ENCODE data around the gene RNF182.
"Not testable (repeated sequence)": the region's sequence is repeated elsewhere in the genome, so short reads cannot be mapped to it uniquely, and the experiment has no call there.

Gene RNF182

GRCh38 chr6:13952101-13952500 lies 27.3 kb downstream of the RNF182 start:
- no peak for DNase-seq (ENCODE audit: low read depth in 3 of 3, low spot score in 1 of 3)

- DNase-seq (ENCODE audit: low read depth in 3 of 3, low spot score in 1 of 3), result no peak
Measured at GRCh38 chr6:13953061-13953705, 28.4 kb downstream of the RNF182 start.

GRCh38 chr6:13965582-13966127 lies 40.9 kb downstream of the RNF182 start:
- no peak for DNase-seq (ENCODE audit: low read depth in 3 of 3, low spot score in 1 of 3)

GRCh38 chr6:13971303-13971702 lies 46.6 kb downstream of the RNF182 start:
- no peak for DNase-seq (ENCODE audit: low read depth in 3 of 3, low spot score in 1 of 3)

GRCh38 chr6:13972602-13973001 lies 47.9 kb downstream of the RNF182 start:
- DNase-seq (ENCODE audit: low read depth in 3 of 3, low spot score in 1 of 3), result not testable (repeated sequence)

GRCh38 chr6:13973422-13973821 lies 48.7 kb downstream of the RNF182 start:
- not testable (repeated sequence) for DNase-seq (ENCODE audit: low read depth in 3 of 3, low spot score in 1 of 3)

GRCh38 chr6:13978102-13978640 lies 53.4 kb downstream of the RNF182 start:
- no peak for DNase-seq (ENCODE audit: low read depth in 3 of 3, low spot score in 1 of 3)

- no peak for DNase-seq (ENCODE audit: low read depth in 3 of 3, low spot score in 1 of 3)
Measured at GRCh38 chr6:13978787-13979186, 54.0 kb downstream of the RNF182 start.

GRCh38 chr6:13979284-13980171 lies 54.8 kb downstream of the RNF182 start:
- DNase-seq (ENCODE audit: low read depth in 3 of 3, low spot score in 1 of 3), result no peak

GRCh38 chr6:13980534-13980933 lies 55.8 kb downstream of the RNF182 start:
- DNase-seq (ENCODE audit: low read depth in 3 of 3, low spot score in 1 of 3), result no peak

- no peak for DNase-seq (ENCODE audit: low read depth in 3 of 3, low spot score in 1 of 3)
Measured at GRCh38 chr6:13985663-13986325, 61.0 kb downstream of the RNF182 start.

GRCh38 chr6:13986700-13987399 lies 62.1 kb downstream of the RNF182 start:
- DNase-seq (ENCODE audit: low read depth in 3 of 3, low spot score in 1 of 3), result no peak

- DNase-seq (ENCODE audit: low read depth in 3 of 3, low spot score in 1 of 3), result no peak
Measured at GRCh38 chr6:13987400-13987865, 62.7 kb downstream of the RNF182 start.

- no peak for DNase-seq (ENCODE audit: low read depth in 3 of 3, low spot score in 1 of 3)
Measured at GRCh38 chr6:13988049-13988738, 63.4 kb downstream of the RNF182 start.

- no peak for DNase-seq (ENCODE audit: low read depth in 3 of 3, low spot score in 1 of 3)
Measured at GRCh38 chr6:13988908-13989307, 64.2 kb downstream of the RNF182 start.

GRCh38 chr6:13989496-13990144 lies 64.9 kb downstream of the RNF182 start:
- DNase-seq (ENCODE audit: low read depth in 3 of 3, low spot score in 1 of 3), result no peak

- no peak for DNase-seq (ENCODE audit: low read depth in 3 of 3, low spot score in 1 of 3)
Measured at GRCh38 chr6:13990796-13991195, 66.0 kb downstream of the RNF182 start.

GRCh38 chr6:13991393-13991792 lies 66.6 kb downstream of the RNF182 start:
- DNase-seq (ENCODE audit: low read depth in 3 of 3, low spot score in 1 of 3), result no peak

- DNase-seq (ENCODE audit: low read depth in 3 of 3, low spot score in 1 of 3), result no peak
Measured at GRCh38 chr6:13992417-13993055, 67.8 kb downstream of the RNF182 start.

Measured in stimulated activated CD4-positive, alpha-beta T cell treated with anti-CD3 and anti-CD28 coated beads, TNF-alpha, amount 100 ng/mL, for 1 hour (primary cell).